ENCODE measurements around the gene STXBP2.

The STXBP2 gene

DNA sequence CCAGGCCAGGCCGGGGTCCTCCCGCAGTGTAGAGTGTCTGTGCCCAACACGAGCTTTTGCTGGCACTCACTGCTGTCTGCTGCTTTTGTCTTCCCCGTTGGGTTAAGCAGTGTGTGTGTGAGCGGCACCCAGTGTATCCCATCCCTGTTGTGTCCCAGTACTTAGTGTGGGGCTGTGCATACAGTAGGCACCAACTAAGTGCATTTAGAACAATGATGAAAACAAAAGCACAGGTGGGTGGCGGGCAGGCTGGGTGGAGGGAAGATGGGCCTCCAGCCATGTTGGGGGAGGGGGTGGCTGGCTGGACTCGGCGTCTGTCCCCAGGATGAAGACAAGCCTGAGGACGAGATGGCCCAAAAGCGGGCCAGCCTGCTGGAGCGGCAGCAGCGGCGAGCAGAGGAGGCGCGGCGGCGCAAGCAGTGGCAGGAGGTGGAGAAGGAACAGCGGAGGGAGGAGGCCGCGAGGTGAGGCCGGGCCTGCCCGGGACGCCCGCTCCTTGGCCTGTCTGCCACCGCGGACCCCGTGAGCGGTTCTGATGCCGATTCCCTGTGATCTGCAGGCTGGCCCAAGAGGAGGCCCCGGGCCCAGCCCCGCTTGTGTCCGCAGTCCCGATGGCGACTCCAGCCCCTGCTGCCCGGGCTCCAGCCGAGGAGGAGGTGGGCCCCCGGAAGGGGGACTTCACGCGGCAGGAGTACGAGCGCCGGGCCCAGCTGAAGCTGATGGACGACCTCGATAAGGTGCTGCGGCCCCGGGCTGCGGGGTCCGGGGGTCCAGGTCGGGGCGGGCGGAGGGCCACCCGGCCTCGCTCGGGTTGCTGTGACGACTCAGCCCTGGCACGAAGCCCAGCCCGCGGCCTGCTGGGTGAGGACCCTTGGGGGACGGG is 21.8 kb upstream of the STXBP2 start:
- DNase-seq: no peak

DNA sequence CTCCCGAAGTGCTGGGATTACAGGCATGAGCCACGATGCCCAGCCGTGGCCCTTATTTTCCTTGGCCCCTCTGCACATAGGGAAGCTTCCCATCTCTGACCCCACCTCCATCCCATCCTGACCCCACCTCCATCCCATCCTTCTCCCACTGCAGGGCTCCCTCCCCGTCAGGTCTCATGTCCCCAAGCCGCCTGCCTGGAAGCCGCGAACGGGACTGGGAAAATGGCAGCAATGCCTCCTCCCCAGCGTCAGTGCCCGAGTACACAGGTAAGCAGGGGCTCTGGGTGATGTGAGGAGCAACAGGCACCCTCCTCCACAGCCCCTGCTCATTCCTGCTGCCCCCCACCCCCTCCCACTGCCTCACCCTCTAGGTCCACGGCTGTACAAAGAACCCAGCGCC is 19.7 kb upstream of the STXBP2 start:
- DNase-seq: no peak

DNA sequence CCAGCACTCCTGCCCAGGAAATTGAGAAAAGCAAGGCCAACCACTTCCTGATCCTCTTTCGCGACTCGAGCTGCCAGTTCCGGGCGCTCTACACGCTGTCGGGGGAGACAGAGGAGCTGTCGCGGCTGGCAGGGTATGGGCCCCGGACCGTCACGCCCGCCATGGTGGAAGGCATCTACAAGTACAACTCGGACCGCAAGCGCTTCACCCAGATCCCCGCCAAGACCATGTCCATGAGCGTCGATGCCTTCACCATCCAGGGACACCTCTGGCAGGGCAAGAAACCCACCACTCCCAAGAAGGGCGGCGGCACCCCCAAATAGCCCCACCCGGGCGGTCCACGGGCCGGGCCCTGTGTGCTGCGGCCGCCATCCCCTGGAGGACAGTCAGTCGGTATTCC is 19.2 kb upstream of the STXBP2 start:
- DNase-seq: no peak

DNA sequence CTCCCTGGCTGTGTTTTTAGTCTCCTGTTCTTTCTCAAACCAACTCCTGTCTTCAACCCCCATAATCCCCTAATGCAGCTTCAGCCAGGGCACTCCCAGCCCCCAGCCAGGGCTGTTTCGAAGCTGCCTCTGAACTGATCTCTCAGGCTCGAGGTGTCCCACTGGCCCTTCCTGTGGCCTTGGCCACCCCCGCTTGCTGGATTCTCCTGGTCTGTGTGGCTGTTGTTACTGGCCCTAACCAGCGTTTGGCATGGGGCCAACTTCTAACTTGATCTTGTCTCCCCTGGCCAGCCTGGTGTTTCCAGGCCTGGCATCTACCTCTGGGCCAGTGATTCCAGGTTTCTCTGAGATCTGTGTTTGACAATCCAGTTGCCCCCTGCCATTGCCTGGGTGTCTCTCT is 18.6 kb upstream of the STXBP2 start:
- no peak for DNase-seq

DNA sequence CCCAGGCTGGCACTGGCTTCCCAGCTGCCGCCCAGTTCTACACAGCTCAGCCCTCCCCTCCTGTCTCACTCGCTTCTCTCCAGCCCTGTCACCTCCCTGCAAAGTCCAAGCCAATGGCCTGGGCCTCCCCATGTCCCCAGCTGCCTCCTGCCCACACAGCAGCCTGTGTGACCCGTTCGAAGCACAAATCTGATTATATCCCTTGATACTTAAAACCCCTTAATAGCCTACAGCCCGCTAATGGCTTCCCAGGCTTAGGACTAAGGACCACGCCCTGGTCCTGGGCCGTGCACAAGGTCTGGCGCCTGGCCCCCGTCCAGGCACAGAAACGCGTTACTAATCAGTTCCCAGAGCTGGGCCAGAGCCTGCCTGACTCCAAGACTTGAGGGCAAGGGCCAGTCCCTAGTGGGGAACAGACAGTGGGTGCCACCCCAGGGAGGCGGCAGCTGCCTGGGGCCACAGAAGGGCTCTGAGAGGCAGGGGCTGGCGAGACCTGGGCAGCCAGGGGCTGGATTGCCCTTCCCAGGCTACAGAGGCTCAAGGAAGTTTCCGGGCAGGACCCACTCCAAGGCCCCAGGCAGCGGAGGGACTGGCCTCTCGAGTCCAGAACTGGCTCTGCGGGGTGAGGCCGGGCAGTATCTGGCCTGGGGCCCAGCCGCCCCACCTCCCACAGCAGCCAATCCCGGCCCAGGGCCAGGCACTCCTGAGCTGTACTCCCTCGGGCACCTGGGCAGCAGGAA is 18.0 kb upstream of the STXBP2 start:
- DNase-seq: no peak

DNA sequence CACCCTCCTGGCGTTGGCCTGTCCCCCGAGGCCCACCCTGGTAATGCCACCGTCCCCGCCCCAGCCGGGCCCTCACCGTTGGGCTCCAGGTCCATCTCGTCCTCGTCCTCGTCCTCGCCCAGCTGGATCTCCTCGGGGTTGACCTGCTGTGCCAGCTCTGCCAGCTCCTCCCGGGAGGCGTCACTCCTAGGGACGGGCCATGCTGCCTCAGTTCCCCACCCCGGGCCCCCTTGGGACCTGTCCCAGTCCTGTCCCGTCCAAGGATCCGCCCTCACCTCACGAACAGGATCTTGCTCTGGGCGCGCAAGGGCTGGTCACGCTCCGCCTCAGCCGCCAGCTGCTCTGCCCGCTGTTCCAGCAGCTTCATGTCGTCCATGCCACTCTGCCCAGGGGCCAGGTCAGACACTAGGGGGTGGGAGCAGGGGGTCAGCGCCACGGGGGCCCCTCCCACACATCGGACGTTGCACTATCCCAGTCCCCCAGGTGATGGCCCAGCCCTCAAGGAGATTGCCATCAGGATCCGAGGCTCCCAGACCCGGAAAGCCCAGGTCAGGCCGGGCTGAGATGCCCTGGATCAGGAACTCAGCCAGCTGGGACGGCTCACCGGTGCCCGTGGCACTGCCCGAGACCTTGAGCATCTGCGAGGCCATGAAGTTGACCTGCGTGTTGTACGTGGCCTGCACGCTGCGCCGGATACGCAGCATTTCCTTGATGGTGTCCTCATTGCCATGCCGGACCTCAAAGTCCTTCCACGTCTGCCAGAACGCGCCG is 17.1 kb upstream of the STXBP2 start:
- DNase-seq: no peak

DNA sequence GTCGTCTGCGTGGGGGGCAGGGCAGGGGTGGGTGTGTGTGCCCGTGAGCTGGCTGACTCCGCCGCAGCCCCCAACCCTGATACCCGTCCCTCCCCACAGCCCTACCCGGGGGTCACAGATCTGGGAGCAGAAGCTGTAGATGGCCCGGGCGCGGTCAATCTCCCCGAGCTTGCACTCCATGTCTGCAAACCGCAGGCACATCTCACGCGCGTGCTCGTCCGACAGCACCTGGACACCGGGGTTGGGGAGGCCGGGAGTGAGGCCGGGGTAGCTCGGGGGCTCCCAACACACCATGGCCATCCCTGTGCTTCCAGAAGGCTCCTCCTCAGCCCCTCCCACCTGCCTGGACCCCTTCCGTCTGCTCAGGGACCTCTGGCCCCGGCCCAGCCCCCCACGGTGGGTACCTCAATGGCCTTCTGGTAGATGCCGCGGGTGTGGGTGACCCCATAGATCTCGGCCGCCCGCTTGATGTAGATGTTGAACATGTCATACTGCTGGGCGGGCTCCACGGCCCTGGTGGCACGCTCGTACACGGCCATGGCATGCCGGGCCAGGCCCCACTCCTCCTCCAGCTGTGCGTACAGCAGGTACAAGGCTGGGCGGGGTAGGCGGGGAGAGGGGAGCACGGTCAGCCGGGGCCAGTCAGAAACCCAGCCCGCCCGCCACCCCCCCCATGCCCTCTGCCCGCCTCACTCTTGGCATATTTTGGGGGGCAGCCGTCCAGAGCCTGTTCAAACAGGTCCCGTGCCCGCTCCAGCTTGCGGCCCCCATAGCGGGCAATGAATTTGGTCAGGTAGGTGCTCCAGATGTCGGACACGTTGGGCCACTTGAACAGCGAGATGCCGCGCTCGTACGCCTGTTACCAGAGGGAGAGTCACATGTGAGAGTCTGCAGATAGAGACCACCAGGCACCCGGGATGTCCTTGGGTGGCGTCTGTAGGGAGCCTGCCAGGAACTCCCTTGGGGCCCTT is 16.2 kb upstream of the STXBP2 start:
- no peak for DNase-seq

DNA sequence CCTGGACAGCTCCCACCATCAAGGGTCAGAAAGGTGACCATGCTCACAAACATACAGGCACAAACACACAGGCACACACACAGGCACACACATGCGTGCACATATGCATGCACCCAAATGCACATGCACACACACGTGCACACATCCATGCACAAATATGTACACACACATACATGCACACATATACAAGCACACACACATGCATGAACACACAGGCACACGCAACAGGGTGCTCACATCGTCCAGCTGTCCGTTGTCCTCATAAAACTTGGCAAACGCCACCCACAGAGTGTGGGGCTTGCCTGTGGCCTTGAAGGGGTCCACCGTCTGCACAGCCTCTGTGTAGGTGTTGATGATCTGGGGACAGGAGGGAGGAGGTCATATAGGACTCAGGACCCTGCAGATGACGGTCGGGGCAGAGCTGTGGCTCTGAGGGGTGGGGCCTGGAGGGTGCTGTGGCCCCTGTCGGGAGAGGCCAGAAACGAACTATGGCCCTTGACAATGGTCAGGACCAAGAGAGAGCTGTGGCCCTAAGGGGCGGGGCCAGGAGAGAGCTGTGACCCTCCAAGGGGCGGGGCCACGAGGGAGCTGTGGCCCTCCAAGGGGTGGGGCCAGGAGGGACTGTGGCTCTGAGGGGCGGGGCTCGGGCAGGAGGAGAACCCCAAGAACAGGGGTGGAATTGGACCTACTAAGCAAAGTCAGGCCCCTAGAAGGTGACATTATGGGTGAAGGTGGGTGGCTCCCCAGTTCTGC is 13.8 kb upstream of the STXBP2 start:
- DNase-seq: no peak

DNA sequence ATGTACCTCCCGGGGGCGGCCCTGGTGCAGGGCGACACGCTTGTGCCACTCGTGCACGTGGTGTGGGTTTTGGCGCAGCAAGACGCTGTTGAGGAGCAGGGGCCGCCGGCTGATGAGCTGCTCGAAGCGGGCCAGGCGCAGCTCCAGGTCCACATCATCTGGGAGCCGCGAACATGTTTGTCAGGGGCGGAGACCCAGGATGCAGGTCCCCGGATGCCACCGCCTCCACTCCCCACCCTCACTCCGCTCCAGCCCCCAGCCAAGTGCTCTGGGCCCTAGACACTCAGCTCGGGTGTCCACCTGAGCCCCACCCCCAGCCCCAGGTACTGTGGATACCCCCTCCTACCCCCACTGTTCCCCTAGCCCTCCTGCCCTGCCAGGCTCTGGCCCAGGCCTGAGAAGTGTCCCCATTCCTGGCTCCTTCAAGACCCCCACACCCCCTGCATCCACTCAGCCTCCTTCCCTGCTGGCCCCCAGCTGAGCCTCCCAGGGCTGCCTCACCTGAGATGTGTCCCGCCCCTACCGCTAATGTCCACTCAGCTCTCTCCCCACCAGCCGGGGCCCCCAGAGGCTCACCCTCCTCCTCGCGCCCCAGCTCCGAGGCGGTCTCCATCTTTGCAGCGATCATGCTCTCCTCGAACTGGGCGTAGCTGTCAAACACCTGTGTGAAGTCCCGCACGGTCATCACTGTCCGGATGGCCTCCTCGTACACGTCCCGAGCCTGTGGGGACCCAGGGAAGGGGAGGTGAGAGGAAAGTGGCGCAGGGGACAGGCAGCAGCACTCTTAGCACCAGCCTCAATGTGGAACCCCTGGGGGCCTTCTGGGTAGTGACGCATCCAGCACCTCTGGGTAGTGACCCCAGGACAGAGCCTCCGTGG is 12.9 kb upstream of the STXBP2 start:
- DNase-seq: no peak

DNA sequence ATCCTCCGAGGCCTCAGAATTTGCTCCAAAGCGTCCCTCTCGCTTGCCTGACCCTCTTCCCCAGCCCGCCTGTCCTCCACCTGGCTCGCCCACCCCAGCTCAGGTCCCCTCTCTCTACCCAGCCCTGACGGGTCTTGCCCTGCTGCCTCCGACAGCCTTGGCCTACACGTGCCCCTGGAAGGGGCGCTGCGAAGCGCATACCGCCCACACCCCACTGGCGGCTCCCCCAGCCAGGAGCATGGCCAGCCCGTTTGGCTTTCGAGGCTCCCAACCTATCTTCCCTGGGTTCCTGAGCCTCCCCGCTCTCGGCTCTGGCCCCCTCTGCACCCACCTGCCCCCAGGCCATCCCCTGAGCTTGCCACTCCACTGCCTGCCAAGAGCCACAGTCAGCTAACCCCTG is 12.1 kb upstream of the STXBP2 start:
- DNase-seq: no peak

DNA sequence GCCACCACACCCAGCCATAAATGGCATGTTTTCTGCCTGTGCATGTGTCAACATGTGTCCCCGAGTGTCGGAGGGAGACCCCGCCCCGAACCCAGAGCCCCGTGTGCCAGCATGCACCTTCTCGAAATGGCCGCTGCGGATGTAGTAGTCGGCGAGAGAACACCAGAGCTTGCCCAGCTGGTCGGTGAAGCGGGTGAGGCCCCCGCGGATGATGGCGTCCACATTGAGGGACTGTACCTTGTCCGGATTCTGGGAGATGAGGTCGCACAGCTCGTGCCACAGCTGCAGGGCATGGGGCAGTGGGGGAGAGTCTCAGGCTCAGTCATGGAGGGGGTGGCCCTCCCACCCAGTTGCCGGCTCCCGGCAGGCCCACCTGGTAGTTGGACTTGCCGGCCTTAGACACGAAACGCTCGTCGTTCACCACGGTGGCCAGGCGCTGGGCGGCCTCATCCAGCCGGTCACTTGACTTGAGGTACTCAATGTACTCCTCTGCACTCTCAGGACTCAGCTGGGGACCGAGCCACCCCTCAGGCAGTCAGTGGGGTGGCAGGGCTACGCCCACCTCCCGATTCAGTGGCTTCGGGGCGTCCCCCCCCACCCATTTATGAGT is 11.0 kb upstream of the STXBP2 start:
- DNase-seq: no peak

DNA sequence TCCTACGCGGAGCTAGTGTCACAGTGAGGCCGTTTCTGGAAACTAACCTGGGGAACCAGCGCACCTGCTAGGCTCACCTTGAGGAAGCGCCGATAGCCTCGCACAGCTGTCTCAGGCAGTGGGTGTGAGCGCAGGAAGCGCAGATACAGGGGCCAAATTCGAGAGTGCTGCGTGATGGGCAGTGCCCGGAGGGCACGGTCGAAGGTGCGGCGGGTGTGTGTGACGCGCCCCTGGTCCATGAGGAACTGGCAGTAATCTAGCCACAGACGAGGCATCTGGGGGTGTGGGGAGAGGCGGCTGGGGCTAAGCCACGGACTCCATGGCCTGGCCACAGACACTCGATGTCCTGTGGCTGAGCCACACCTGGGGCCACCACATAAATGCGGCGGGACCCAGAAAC is 9.7 kb upstream of the STXBP2 start:
- no peak for DNase-seq

DNA sequence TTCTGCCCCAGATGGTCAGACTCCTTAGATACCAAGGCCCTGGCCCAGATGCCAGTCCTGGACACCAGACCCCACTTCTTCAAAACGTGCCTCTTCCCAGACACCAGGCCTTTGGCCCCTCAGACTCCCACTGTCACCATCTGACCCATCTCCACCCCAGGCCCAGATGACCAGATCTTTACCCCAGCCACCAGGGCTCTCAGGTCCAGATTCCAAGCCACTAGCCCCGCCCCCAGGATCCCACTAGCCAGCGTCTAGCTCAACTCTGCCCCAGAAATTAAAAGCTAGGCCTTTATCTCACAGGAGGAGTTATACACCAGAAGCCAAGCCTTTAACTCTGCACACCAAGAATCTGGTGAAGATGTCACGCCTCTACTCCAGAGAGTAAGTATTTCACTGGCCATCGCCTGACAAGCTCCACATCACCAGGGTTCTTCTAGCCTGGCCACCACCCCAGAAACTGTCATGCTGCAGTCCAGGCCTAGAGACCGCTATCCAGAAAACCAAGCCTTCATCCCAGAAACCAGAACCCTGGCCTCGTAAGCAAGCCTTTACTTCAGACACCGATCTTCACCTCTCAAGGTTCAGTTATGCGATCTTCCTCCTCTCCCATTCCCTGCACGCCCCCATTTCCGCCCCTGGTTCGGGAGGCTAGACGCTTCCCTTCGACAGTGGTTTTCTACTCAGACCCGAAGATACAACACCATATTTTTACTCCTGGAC is 8.2 kb upstream of the STXBP2 start:
- no peak for DNase-seq

DNA sequence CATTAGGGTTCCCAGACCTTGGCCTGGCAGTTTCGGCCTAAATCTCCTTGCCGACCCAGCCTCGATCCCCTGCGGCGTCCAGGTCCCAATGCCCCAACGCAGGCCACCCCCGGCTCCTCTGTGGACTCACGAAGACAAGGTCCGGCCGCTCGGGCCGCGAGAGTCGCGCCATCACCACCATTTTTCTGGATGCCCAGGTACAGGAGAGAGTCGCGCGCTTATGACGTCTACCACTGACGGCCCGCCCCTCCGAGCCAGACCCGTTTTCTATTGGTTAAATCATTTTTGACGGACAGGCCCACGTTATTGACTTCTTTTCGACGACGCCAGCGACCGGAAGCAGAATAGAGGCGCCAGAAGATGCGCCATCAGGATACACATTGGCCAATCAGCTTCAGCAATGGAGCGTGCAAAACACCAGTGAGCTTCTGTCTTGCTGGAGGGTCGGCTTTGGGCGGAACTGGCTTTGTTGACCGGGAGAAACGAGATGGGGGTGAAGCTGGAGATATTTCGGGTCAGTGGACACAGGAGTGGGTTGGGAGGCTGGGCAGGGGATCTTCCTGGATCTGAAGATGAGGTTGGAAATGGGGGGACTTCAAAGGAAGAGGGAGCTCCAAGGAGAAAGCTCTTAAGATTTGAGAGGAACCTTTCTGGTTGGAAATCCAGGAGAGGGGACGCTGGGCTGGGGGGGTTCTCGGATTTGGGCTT is 7.4 kb upstream of the STXBP2 start, which contains the start of the genes PET100 and XAB2:
Gene PET100, plus strand, starts transcription at position 447 of the 708 bp plus-strand sequence. Its CDS starts 41 bp downstream, at position 488.
Gene XAB2, minus strand, starts transcription at position 199 of the 708 bp plus-strand sequence. Its CDS starts 18 bp downstream, at position 181.
- peak; percentile 99 for DNase-seq

DNA sequence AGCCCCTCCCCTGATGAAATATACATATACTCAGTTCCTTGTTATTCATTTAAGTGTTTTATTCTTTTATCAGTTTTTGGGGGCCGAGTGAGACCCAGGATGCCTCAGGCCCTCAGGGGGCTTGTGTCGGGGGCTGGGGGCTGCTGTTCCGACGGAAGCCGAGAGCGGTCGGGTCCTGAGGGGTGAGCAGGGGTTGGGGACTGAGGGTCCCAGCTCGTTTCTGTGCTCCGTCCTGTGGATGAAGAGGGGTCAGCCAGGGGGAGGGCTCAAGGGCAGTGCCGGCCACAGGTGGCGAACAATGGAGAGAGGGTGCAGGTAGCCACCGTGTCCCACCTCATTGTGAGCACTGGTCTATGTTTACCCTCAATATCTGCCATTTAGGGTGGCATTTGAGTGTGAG is 5.3 kb upstream of the STXBP2 start:
- DNase-seq: no peak

DNA sequence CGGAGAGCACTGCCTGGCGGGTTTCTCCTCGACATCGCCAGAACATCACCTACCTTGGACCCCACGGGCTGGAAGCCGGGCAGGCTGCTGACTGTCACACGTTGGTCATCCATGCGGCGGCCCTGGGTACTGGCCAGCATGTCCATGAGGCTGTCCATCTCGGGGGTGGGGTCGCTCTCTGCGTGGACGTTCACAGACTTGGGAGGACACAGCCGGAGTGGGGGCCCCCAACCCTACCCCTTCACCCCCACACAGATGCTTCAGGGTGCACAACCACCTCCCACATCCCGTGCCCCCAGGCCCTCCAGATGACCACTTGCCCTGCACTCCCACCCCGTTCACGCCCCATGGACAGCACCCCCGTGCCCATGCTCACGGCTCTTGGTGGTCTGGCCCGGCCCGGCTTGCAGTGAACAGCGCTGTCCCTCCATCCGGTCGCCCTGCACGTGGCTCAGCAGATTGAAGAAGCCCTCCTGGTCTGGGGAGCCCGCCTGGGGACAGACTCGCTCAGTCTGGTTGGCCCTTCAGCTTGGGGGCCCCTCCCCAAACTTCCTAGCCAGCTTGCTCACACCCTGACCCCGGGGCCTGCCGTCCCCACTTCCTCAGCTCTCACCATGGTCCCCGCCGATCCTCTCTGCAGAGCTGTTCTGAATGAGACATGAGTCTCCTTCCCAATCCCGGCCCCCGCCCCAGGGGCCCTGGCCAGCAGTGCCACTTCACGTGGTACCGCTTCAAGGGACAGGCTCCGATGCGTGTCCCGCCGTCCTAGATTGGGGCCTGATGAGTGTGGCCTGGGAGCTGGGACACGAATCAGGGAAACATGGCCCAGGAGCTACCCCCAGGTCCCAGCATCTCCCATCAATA is 4.3 kb upstream of the STXBP2 start:
- DNase-seq: no peak

DNA sequence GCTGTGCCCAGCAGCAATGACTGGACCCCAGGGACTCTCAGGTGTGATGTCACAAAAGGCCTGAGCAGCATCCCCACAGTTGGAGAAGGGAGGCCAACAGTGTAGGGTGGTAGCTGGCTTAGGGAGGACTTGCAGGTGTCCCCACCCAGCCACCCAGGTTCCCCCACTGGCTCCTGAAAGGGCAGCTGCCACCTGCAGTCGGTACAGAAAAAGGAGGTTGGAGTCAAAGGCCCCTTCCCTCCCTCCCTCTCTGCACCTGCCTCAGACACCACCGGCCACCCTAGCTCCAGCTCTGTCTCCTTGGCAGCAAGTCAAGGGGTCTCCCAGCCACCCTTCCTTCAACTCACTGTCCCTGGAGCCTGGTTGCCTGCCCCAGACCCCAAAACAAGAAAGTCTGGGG is 3.2 kb upstream of the STXBP2 start, which contains the start of gene PCP2:
Gene PCP2, minus strand, starts transcription at position 22 of the 400 bp plus-strand sequence. CDS start 262 bp downstream, outside the sequence.
- DNase-seq: no peak
